ENCODE data around the gene C6orf89. TPM values are rescaled to one million over a fixed set of nuclear protein-coding genes. Genes with fewer than 3 reads are reported as not detected.

The C6orf89 gene
- total RNA-seq, 1 experiment from 2014 or later: 13.2 TPM

- H3K4me1 Mint-ChIP-seq: peaks cover 17% of the 10 kb centered on the region
- POLR2A ChIA-PET: no interaction called here
- CTCF ChIA-PET: interaction anchor here (1.0 to 2.4 kb wide), 2 partner anchors 26 to 130 kb away, joined by 3 to 8 read pairs; no protein-coding TSS in a partner anchor
- no peaks in the 10 kb centered on the region for H3K9me3 Mint-ChIP-seq
- TF ChIP-seq MYBL2 (CRISPR knock-in tag; IDR thresholded peaks at IDR 0.05) (no peak), PRDM15 (CRISPR knock-in tag; IDR thresholded peaks at IDR 0.05) (no peak), ZNF263 (CRISPR knock-in tag; IDR thresholded peaks at IDR 0.05; ENCODE audit: low read depth) (no peak), E2F4 (CRISPR knock-in tag; IDR thresholded peaks at IDR 0.05; ENCODE audit: borderline replicate concordance, low read depth) (no peak), ATF6 (CRISPR knock-in tag; IDR thresholded peaks at IDR 0.05) (no peak), SOX15 (CRISPR knock-in tag; IDR thresholded peaks at IDR 0.05) (no peak), OVOL2 (CRISPR knock-in tag; IDR thresholded peaks at IDR 0.05; ENCODE audit: borderline replicate concordance) (no peak), PRRX2 (CRISPR knock-in tag; IDR thresholded peaks at IDR 0.05) (no peak), TEAD1 (CRISPR knock-in tag; IDR thresholded peaks at IDR 0.05) (no peak), TP53 (CRISPR knock-in tag; IDR thresholded peaks at IDR 0.05) (no peak)
- TF ChIP-seq, protein P1, sequence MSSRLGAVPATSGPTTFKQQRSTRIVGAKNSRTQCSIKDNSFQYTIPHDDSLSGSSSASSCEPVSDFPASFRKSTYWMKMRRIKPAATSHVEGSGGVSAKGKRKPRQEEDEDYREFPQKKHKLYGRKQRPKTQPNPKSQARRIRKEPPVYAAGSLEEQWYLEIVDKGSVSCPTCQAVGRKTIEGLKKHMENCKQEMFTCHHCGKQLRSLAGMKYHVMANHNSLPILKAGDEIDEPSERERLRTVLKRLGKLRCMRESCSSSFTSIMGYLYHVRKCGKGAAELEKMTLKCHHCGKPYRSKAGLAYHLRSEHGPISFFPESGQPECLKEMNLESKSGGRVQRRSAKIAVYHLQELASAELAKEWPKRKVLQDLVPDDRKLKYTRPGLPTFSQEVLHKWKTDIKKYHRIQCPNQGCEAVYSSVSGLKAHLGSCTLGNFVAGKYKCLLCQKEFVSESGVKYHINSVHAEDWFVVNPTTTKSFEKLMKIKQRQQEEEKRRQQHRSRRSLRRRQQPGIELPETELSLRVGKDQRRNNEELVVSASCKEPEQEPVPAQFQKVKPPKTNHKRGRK (CRISPR knock-in tag; IDR thresholded peaks at IDR 0.05; ENCODE audit: borderline replicate concordance): no peak
- TF ChIP-seq, protein P2, sequence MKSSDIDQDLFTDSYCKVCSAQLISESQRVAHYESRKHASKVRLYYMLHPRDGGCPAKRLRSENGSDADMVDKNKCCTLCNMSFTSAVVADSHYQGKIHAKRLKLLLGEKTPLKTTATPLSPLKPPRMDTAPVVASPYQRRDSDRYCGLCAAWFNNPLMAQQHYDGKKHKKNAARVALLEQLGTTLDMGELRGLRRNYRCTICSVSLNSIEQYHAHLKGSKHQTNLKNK (CRISPR knock-in tag; IDR thresholded peaks at IDR 0.05): no peak
- TF ChIP-seq, protein P3, sequence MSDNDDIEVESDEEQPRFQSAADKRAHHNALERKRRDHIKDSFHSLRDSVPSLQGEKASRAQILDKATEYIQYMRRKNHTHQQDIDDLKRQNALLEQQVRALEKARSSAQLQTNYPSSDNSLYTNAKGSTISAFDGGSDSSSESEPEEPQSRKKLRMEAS (CRISPR knock-in tag; IDR thresholded peaks at IDR 0.05): no peak
- H3K27ac Mint-ChIP-seq: no peak overlapping the region
- no peaks in the 10 kb centered on the region for H3K36me3 Mint-ChIP-seq
- ATAC-seq (no peak), DNase-seq (ENCODE audit: low spot score) (no peak)
- H3K4me3 Mint-ChIP-seq: no peak overlapping the region
- H3K27me3 Mint-ChIP-seq (ENCODE audit: low read depth): no peaks in the 10 kb centered on the region
Observed at GRCh38 chr6:36888115-36888643, 2.4 kb downstream of the C6orf89 start.

DNA sequence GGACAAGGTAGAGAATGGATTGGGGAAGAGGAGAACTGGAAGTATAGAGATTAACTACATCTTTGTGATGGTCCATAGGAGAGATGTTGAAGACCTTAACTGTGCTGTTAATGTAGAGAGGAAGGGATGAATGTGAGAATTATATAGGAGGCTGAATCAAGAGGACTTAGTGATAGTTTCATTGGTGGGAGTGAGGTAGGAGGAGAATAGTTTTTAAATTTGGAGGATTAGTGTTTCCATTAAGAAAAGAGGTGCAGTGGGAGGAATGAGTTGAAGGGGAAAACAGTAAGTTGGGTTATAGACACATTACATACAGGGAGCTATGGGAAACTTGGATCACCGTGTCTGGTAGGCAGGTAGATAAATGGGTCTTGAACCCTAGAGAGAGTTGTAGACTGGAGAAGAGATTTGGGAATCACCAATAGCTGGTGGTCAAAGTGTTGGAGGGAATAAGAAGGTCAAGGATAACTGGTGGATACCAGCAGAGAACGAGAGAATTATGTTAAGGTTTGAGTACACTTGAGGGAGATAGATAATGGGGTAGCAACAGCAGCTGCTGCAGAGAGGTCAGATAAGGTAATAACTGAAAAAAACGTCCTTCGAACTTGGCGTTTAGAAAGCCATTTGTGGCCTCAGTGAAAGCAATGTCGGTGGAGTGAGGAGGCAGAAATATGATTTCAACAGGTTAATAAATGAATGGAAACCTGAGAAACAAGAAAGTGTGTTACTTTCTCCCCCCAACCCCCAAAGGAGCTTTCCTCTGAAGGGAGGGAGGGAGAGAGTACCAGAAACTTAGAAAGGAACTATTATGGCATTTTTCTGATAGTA is 3.1 kb downstream of the C6orf89 start:
- Mint-ChIP-seq H3K9me3 (no peaks in the 10 kb centered on the region), H3K4me1 (peaks cover 17% of the 10 kb centered on the region), H3K36me3 (no peaks in the 10 kb centered on the region), H3K27me3 (ENCODE audit: low read depth) (no peaks in the 10 kb centered on the region), H3K4me3 (no peak overlapping the region), H3K27ac (no peak overlapping the region)
- ChIA-PET CTCF (interaction anchor here (0.6 to 2.4 kb wide), 6 partner anchors 25 to 367 kb away, joined by 3 to 8 read pairs (median 4); no protein-coding TSS in a partner anchor), POLR2A (no interaction called here)
- DNase-seq (ENCODE audit: low spot score) (no peak), ATAC-seq (no peak)
- TF ChIP-seq, protein P4, sequence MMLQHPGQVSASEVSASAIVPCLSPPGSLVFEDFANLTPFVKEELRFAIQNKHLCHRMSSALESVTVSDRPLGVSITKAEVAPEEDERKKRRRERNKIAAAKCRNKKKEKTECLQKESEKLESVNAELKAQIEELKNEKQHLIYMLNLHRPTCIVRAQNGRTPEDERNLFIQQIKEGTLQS (CRISPR knock-in tag; conservative IDR thresholded peaks at IDR 0.05): no peak
- TF ChIP-seq IRF1 (CRISPR knock-in tag; IDR thresholded peaks at IDR 0.05) (no peak), FOXK1 (CRISPR knock-in tag; IDR thresholded peaks at IDR 0.05) (no peak), ZNF138 (CRISPR knock-in tag; conservative IDR thresholded peaks at IDR 0.05) (no peak)
- TF ChIP-seq, protein P5, sequence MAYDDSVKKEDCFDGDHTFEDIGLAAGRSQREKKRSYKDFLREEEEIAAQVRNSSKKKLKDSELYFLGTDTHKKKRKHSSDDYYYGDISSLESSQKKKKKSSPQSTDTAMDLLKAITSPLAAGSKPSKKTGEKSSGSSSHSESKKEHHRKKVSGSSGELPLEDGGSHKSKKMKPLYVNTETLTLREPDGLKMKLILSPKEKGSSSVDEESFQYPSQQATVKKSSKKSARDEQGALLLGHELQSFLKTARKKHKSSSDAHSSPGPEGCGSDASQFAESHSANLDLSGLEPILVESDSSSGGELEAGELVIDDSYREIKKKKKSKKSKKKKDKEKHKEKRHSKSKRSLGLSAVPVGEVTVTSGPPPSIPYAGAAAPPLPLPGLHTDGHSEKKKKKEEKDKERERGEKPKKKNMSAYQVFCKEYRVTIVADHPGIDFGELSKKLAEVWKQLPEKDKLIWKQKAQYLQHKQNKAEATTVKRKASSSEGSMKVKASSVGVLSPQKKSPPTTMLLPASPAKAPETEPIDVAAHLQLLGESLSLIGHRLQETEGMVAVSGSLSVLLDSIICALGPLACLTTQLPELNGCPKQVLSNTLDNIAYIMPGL (CRISPR knock-in tag; IDR thresholded peaks at IDR 0.05): no peak
- TF ChIP-seq, protein P6, sequence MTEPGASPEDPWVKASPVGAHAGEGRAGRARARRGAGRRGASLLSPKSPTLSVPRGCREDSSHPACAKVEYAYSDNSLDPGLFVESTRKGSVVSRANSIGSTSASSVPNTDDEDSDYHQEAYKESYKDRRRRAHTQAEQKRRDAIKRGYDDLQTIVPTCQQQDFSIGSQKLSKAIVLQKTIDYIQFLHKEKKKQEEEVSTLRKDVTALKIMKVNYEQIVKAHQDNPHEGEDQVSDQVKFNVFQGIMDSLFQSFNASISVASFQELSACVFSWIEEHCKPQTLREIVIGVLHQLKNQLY (CRISPR knock-in tag; IDR thresholded peaks at IDR 0.05): no peak

Measured in WTC11 (cell line).